IMR-90 (cell line): ENCODE data around the gene TMEM117. TPM values are rescaled to one million over a fixed set of nuclear protein-coding genes. Genes with fewer than 3 reads are reported as not detected.

ENCODE experiments used
- ATAC-seq: fragments of 200-7000 bp; cut with Tn5 transposase; 2 replicates; pipeline ENCODE4 v1.9.1; 2020; ENCODE audit warnings: low read depth, mild to moderate bottlenecking, moderate library complexity
- BruUV-seq: library from RNA; stranded (reverse); fragments of 400-500 nt; replicated peaks from 2 replicates; lab custom pipeline; 2021; lab: Mats Ljungman, UMichigan
- CTCF ChIA-PET: fragments of 300-600 bp; formaldehyde crosslinking; extraction: SDS; loops from one replicate; lab custom pipeline; 2021; ENCODE audit warnings: antibody characterized with exemption; lab: Yijun Ruan, JAX
- POLR2A ChIA-PET: fragments of 300-600 bp; sonication (Branson Sonifier 250); formaldehyde crosslinking; loops from one replicate; lab custom pipeline; 2022; ENCODE audit warnings: antibody characterized with exemption; ENCODE audit not compliant: unreplicated experiment; lab: Charles Lee
- DNase-seq: peaks from one replicate; pipeline ENCODE4 v3.0.0; 2013
- H2AFZ ChIP-seq: replicated peaks from 2 replicates; pipeline ENCODE3; 2013; ENCODE audit warnings: low read length, mild to moderate bottlenecking; ENCODE audit not compliant: poor library complexity
- H2AK5ac ChIP-seq: 2 replicates; pipeline ENCODE4 v1.6.1; 2013; ENCODE audit warnings: low read depth, low read length, inconsistent platforms
- H2AK9ac ChIP-seq: replicated peaks from 2 replicates; pipeline ENCODE3; 2013; ENCODE audit warnings: mild to moderate bottlenecking, low read depth, low read length, moderate library complexity; ENCODE audit not compliant: poor library complexity
- H2BK120ac ChIP-seq: 2 replicates; pipeline ENCODE4 v1.6.1; 2013; ENCODE audit warnings: low read depth, low read length, inconsistent platforms
- H2BK15ac ChIP-seq: 3 replicates; pipeline ENCODE4 v1.6.1; 2013; ENCODE audit warnings: low read depth, low read length, inconsistent platforms
- H2BK20ac ChIP-seq: 2 replicates; pipeline ENCODE4 v1.6.1; 2013; ENCODE audit warnings: low read depth, mild to moderate bottlenecking, inconsistent platforms, low read length, moderate library complexity
- H2BK5ac ChIP-seq: 2 replicates; pipeline ENCODE4 v1.6.1; 2013; ENCODE audit warnings: mild to moderate bottlenecking, low read depth, low read length, inconsistent platforms; ENCODE audit not compliant: poor library complexity, severe bottlenecking
- H3K14ac ChIP-seq: replicated peaks from 2 replicates; pipeline ENCODE4 v1.6.1; 2013; ENCODE audit warnings: low read depth, low read length, inconsistent platforms
- H3K18ac ChIP-seq: 2 replicates; pipeline ENCODE4 v1.6.1; 2013; ENCODE audit warnings: low read depth, low read length, control low read depth
- H3K23ac ChIP-seq: 2 replicates; pipeline ENCODE4 v1.6.1; 2013; ENCODE audit warnings: low read depth, low read length, inconsistent platforms
- H3K27ac ChIP-seq: 2 replicates; pipeline ENCODE4 v1.5.1; 2013; ENCODE audit warnings: mild to moderate bottlenecking, control low read depth, low read length; ENCODE audit not compliant: insufficient read depth
- H3K27me3 ChIP-seq: 2 replicates; pipeline ENCODE4 v1.6.1; 2013; ENCODE audit warnings: low read length; ENCODE audit not compliant: control insufficient read depth, insufficient read depth
- H3K36me3 ChIP-seq: 2 replicates; pipeline ENCODE4 v1.6.1; 2013; ENCODE audit warnings: low read length, mixed read lengths; ENCODE audit not compliant: control insufficient read depth, insufficient read depth
- H3K4ac ChIP-seq: 2 replicates; pipeline ENCODE4 v1.6.1; 2013; ENCODE audit warnings: low read depth, low read length, inconsistent platforms
- H3K4me1 ChIP-seq: 2 replicates; pipeline ENCODE4 v1.6.1; 2013; ENCODE audit warnings: low read length, mixed read lengths; ENCODE audit not compliant: control insufficient read depth, insufficient read depth
- H3K4me2 ChIP-seq: 2 replicates; pipeline ENCODE4 v1.6.1; 2013; ENCODE audit warnings: low read depth, mild to moderate bottlenecking, control low read depth, low read length, moderate library complexity
- H3K4me3 ChIP-seq: 2 replicates; pipeline ENCODE4 v1.5.1; 2013; ENCODE audit warnings: low read depth, mild to moderate bottlenecking, control low read depth, low read length, moderate library complexity; ENCODE audit not compliant: insufficient read depth
- H3K56ac ChIP-seq: 2 replicates; pipeline ENCODE4 v1.6.1; 2013; ENCODE audit warnings: low read length, inconsistent platforms; ENCODE audit not compliant: insufficient read depth; ENCODE audit errors: extremely low read depth
- H3K79me1 ChIP-seq, 2 experiments: 2 replicates each; pipeline ENCODE4 v1.6.1; 2013; ENCODE audit warnings: low read length in 2 of 2, inconsistent platforms in 1 of 2, low read depth in 1 of 2
- H3K9ac ChIP-seq: 2 replicates; pipeline ENCODE4 v1.6.1; 2013; ENCODE audit warnings: low read depth, low read length, control low read depth
- H3K9me1 ChIP-seq: 2 replicates; pipeline ENCODE4 v1.6.1; 2013; ENCODE audit warnings: low read length, inconsistent platforms; ENCODE audit not compliant: insufficient read depth
- H3K9me3 ChIP-seq: 2 replicates; pipeline ENCODE4 v1.6.1; 2013; ENCODE audit warnings: low read length; ENCODE audit not compliant: control insufficient read depth, insufficient read depth
- H4K20me1 ChIP-seq: 2 replicates; pipeline ENCODE4 v1.6.1; 2013; ENCODE audit warnings: low read length, inconsistent platforms; ENCODE audit not compliant: insufficient read depth
- H4K5ac ChIP-seq: 2 replicates; pipeline ENCODE4 v1.6.1; 2013; ENCODE audit warnings: mild to moderate bottlenecking, low read depth, low read length, control low read depth
- H4K8ac ChIP-seq, 2 experiments: 2 replicates each; pipeline ENCODE4 v1.6.1; 2013; ENCODE audit warnings: low read depth in 2 of 2, low read length in 2 of 2, control low read depth in 1 of 2, inconsistent platforms in 1 of 2
- H4K91ac ChIP-seq: 2 replicates; pipeline ENCODE4 v1.6.1; 2013; ENCODE audit warnings: low read depth, low read length, inconsistent platforms; ENCODE audit not compliant: insufficient read depth
- BHLHE40 ChIP-seq: fragments of 150-350 bp; IDR thresholded peaks from 2 replicates; pipeline ENCODE4 v1.6.1; 2016; ENCODE audit warnings: mild to moderate bottlenecking, low read depth, low read length
- CHD1 ChIP-seq: IDR thresholded peaks from 2 replicates; pipeline ENCODE4 v1.6.1; 2012; ENCODE audit warnings: low read depth, low read length, improper control_type of control experiment
- FOS ChIP-seq: fragments of 150-350 bp; IDR thresholded peaks from 2 replicates; pipeline ENCODE4 v1.6.1; 2016; ENCODE audit warnings: low read depth, low read length
- MAFK ChIP-seq: IDR thresholded peaks from 2 replicates; pipeline ENCODE4 v1.6.1; 2012; ENCODE audit warnings: low read depth, low read length, improper control_type of control experiment
- MAZ ChIP-seq: IDR thresholded peaks from 2 replicates; pipeline ENCODE4 v1.6.1; 2012; ENCODE audit warnings: low read depth, mild to moderate bottlenecking, low read length, improper control_type of control experiment, moderate library complexity, borderline replicate concordance
- MXI1 ChIP-seq: IDR thresholded peaks from 2 replicates; pipeline ENCODE4 v1.6.1; 2012; ENCODE audit warnings: low read depth, mild to moderate bottlenecking, low read length, moderate library complexity, borderline replicate concordance
- NFE2L2 ChIP-seq: fragments of 150-350 bp; IDR thresholded peaks from 2 replicates; pipeline ENCODE4 v1.6.1; 2016; ENCODE audit warnings: low read depth, mild to moderate bottlenecking, low read length
- POLR2A ChIP-seq: IDR thresholded peaks from 2 replicates; pipeline ENCODE4 v1.6.1; 2012; ENCODE audit warnings: mild to moderate bottlenecking, low read depth, low read length
- RAD21 ChIP-seq: IDR thresholded peaks from 2 replicates; pipeline ENCODE4 v1.6.1; 2012; ENCODE audit warnings: low read length, improper control_type of control experiment
- RCOR1 ChIP-seq: IDR thresholded peaks from 2 replicates; pipeline ENCODE4 v1.6.1; 2012; ENCODE audit warnings: mild to moderate bottlenecking, low read length, improper control_type of control experiment; ENCODE audit not compliant: insufficient replicate concordance
- RFX5 ChIP-seq: IDR thresholded peaks from 2 replicates; pipeline ENCODE4 v1.8.0; 2012; ENCODE audit warnings: low read depth, mild to moderate bottlenecking, low read length, moderate library complexity
- SMC3 ChIP-seq: fragments of 150-350 bp; IDR thresholded peaks from 2 replicates; pipeline ENCODE4 v1.6.1; 2016; ENCODE audit warnings: low read depth, mild to moderate bottlenecking, antibody characterized with exemption, low read length, moderate library complexity
- WGBS, 2 experiments: methylation state at CpG; one replicate each; pipeline versions ENCODE4 v1.1.5 to v1.1.7; 2013; ENCODE audit warnings: missing lambda C conversion rate in 2 of 2; ENCODE audit not compliant: insufficient read length in 1 of 2; ENCODE audit errors: extremely low coverage in 2 of 2; 5-methylcytosine and 5-hydroxymethylcytosine counted together
- dilution Hi-C: fragments of 300-500 bp; cut with HindIII; formaldehyde crosslinking; loops from one replicate; pipeline ENCODE4 v1.14.3; 2018; ENCODE audit warnings: low sequenced_read_pairs; ENCODE audit not compliant: unreplicated experiment
- in situ Hi-C: fragments of 300-500 bp; cut with MboI; formaldehyde crosslinking; loops from 3 replicates; pipeline ENCODE4 v1.14.3; 2019; ENCODE audit warnings: low sequenced_read_pairs, inconsistent platforms, mixed read lengths
- intact Hi-C: fragments of 100-400 bp; cut with micrococcal nuclease; formaldehyde crosslinking; loops from 2 replicates; pipeline ENCODE4 v1.10.0; 2022
- polyA plus RNA-seq, 3 experiments: library from polyadenylated mRNA; depleted of rRNA; stranded (reverse); fragments of >200 nt; gene quantifications; 2 replicates each; pipeline ENCODE4 v1.2.3, GENCODE V29; 2012; ENCODE audit warnings: low replicate concordance in 1 of 3
- total RNA-seq: library from RNA; depleted of rRNA; stranded (reverse); fragments of >200 nt; gene quantifications from 2 replicates; pipeline ENCODE4 v1.2.3, GENCODE V29; 2012
- TF ChIP-seq, protein P1 (sequence below): conservative IDR thresholded peaks from 2 replicates; pipeline ENCODE4 v1.5.1; 2012; ENCODE audit warnings: mild to moderate bottlenecking, low read depth, low read length, improper control_type of control experiment

Gene TMEM117
- total and polyA plus RNA-seq, 2 of the 4 experiments (the other 2 are of a cell fraction): 8.7 to 21.0 TPM

DNA sequence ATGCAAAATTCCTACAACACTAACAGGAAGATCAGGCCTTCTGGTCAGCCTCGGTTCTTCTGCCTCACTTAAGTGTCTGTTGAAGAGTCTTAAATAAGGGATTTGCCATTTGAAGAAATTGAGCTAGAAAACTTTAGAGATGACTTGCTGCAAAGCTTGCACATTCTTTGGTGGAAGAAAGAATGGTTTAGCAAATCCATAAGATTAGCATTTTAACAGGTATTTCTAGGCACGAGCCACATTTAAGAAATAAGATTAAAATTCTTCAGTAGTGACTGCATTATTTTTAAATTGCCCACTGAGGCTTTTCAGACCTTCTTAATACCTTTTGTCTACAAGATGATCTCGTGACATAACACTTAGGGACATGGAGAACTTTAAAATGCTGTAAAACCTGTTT is 327.1 kb downstream of the TMEM117 start:
- intact Hi-C loops (no loop called here), in situ Hi-C loops (no loop called here), dilution Hi-C loops (no loop called here)
- WGBS, 2 experiments: no CpG with 5 or more reads among the region's 3 CpGs
- Histone ChIP-seq H4K8ac (no peak overlapping the region), H2BK5ac (no peak overlapping the region), H3K9me3 (no peaks in the 10 kb centered on the region), H3K9ac (no peak overlapping the region), H4K20me1 (no peaks in the 10 kb centered on the region), H2BK120ac (no peak overlapping the region), H2BK15ac (no peak overlapping the region), H4K5ac (no peak overlapping the region), H3K4me3 (no peak overlapping the region), H3K9me1 (no peaks in the 10 kb centered on the region; the same call in 1 of the 2 replicates), H2AFZ (no peak overlapping the region), H2AK5ac (no peak overlapping the region), H3K14ac (no peak overlapping the region), H3K4ac (no peak overlapping the region), H3K79me1 (no peaks in the 10 kb centered on the region), H3K27ac (no peak overlapping the region), H3K23ac (no peak overlapping the region), H2AK9ac (no peak overlapping the region), H3K56ac (no peak overlapping the region), H3K4me1 (no peaks in the 10 kb centered on the region), H3K27me3 (no peaks in the 10 kb centered on the region), H3K4me2 (no peak overlapping the region), H2BK20ac (no peak overlapping the region), H3K18ac (no peak overlapping the region), H3K36me3 (no peaks in the 10 kb centered on the region), H4K91ac (no peak overlapping the region)
- TF ChIP-seq RCOR1: no peak
- TF ChIP-seq SMC3: no peak
- no peak for TF ChIP-seq MXI1
- no peak for TF ChIP-seq NFE2L2
- TF ChIP-seq, protein P1, sequence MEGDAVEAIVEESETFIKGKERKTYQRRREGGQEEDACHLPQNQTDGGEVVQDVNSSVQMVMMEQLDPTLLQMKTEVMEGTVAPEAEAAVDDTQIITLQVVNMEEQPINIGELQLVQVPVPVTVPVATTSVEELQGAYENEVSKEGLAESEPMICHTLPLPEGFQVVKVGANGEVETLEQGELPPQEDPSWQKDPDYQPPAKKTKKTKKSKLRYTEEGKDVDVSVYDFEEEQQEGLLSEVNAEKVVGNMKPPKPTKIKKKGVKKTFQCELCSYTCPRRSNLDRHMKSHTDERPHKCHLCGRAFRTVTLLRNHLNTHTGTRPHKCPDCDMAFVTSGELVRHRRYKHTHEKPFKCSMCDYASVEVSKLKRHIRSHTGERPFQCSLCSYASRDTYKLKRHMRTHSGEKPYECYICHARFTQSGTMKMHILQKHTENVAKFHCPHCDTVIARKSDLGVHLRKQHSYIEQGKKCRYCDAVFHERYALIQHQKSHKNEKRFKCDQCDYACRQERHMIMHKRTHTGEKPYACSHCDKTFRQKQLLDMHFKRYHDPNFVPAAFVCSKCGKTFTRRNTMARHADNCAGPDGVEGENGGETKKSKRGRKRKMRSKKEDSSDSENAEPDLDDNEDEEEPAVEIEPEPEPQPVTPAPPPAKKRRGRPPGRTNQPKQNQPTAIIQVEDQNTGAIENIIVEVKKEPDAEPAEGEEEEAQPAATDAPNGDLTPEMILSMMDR: no peak
- no peak for TF ChIP-seq RAD21
- no peak for TF ChIP-seq FOS
- no peak for TF ChIP-seq MAFK
- TF ChIP-seq RFX5: no peak
- no peak for TF ChIP-seq MAZ
- TF ChIP-seq POLR2A: no peak
- TF ChIP-seq BHLHE40: no peak
- TF ChIP-seq CHD1: no peak
- ATAC-seq (no peak), DNase-seq (no peak)
- CTCF ChIA-PET: no interaction called here
- POLR2A ChIA-PET: no interaction called here
- BruUV-seq: no TSS peak
